GF-D8 (cell line): Measurements from ENCODE around the gene SPRYD3.
"Not testable (repeated sequence)": the region's sequence is repeated elsewhere in the genome, so short reads cannot be mapped to it uniquely, and the experiment has no call there.

Source experiments
- DNase-seq: peaks from one replicate; lab custom pipeline; 2025; lab: John Stamatoyannopoulos, UW

Gene SPRYD3

GRCh38 chr12:53101931-53102781 lies 23.0 kb upstream of the SPRYD3 start:
- DNase-seq, result no peak

GRCh38 chr12:53101266-53101665 lies 22.1 kb upstream of the SPRYD3 start:
- no peak for DNase-seq

DNA sequence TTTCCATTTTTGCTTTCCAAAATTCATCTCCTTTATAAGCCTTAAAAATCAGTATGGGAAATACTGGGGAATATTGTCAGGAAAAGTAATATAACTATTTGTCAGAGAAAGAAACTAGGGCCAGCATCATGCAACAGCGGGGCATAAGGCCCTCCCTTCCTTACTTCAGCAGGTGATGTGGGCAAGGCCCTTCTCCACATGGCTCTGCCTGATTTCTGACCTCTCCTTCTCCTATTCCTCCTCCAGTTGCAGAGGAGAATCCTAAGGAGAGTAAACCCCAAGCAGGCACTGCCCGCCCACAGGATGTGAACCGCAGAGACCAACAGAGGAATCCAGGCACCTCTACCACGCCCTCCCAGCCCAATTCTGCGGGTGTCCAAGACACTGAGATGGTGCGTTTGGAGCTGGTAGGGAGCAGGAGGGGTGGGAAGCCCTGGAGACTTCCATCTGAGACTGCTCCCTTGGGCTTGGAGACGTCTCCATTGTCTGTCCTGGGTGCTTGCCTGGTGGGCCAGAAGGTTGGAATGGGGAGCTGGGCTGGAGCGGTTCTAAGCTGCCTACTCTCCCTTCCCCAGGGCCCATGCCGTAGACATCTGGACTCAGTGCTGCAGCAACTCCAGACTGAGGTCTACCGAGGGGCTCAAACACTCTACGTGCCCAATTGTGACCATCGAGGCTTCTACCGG lies 21.4 kb upstream of the SPRYD3 start:
- no peak for DNase-seq

GRCh38 chr12:53099071-53099882 lies 20.1 kb upstream of the SPRYD3 start:
- peak; percentile 21 for DNase-seq

GRCh38 chr12:53098354-53098981 lies 19.3 kb upstream of the SPRYD3 start:
- no peak for DNase-seq

DNA sequence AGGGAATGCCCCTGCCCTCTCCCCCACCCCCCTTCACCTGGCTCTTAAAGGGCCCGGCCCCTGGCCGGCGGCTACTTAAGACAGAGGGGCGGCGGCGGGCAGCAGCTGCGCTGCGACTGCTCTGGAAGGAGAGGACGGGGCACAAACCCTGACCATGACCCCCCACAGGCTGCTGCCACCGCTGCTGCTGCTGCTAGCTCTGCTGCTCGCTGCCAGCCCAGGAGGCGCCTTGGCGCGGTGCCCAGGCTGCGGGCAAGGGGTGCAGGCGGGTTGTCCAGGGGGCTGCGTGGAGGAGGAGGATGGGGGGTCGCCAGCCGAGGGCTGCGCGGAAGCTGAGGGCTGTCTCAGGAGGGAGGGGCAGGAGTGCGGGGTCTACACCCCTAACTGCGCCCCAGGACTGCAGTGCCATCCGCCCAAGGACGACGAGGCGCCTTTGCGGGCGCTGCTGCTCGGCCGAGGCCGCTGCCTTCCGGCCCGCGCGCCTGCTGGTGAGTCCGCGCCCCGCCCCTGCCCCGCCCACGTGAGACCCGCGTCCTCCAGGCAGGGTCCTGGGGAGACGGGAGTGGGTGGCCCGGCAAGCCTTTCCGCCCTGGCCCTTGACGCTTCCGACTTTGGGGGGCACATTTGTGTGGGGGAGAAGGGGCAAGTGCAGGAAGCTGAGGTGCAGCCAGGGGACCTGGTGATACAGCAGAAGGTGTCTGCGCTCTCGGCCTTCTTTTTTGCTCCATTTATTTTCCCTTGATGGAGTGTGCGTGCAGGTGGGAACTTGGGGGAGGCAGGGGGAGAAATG lies 18.6 kb upstream of the SPRYD3 start, which contains the start of gene IGFBP6:
IGFBP6 (plus strand) TSS at position 104 of the 790 bp plus-strand sequence; CDS start at position 155, 51 bp downstream.
- DNase-seq, result no peak

DNA sequence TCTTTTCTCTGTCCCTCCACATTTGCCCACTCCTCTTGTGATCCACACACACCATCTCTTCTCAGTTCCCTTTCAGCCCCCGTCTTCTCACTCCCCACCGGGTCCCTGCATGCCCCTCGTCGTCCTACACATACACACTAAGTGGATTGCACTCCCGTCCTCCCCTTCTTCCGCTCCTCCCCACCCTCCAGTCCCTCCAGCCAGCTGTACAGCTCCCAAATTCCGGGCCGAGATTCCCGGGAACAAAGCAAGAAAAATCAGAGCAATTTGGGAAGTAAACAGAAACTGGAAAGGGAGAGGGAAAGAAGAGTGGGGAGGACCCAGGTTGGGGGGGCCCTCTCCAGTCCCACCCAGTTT lies 18.0 kb upstream of the SPRYD3 start:
- DNase-seq, result no peak

DNA sequence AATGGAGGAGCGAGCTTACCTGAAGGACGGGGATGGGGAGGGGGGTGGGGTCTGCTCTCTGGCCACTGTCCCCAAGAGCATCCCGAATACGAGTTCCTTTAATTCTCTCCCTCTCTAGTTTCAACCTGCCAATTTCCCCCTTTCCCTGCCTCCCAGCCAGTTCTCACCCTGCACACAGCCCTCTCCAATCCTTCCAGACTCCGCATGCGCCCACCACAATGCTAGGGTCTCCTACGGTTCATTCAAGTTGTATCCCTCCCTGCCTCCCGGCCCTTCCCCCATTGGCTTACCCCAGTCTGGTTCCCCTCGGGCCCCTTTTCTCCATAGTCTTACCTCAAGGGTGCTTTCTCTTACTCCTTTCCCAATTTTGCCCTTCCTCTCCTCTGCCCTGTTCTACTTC lies 17.6 kb upstream of the SPRYD3 start:
- DNase-seq, result no peak

DNA sequence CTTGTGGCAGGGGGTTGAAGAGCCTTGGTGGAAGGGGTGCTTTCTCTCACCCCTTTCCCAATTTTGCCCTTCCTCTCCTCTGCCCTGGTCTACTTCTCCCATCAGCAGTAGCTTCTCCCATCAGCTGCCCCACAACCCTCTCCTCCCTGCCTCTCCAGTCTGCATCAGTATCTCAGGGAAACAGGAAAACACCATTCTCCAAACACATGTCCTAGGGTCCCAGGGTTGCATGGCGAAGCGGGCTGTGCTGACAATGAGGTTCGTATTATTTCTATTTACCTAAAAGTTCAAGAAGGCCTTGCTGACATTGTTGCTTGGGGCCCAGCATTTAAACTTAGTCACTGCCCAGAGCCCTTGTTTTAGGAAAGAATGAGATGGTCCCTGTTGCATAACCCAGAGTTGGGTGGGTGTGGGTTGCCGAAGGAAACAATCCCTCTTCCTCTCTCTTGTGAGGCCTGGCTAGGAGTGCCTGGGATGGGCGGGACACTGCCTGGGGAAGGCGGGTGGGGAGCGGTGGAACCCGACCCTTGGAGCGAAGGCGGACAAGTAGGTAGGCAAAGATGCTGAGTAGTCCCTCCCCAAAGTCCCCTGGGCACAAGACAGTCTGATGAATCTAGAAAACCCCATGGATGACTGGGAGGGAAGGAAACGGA lies 17.0 kb upstream of the SPRYD3 start:
- no peak for DNase-seq

- not testable (repeated sequence) for DNase-seq
These were observed 16.4 kb upstream of the SPRYD3 start for GRCh38 chr12:53095596-53095895.

DNA sequence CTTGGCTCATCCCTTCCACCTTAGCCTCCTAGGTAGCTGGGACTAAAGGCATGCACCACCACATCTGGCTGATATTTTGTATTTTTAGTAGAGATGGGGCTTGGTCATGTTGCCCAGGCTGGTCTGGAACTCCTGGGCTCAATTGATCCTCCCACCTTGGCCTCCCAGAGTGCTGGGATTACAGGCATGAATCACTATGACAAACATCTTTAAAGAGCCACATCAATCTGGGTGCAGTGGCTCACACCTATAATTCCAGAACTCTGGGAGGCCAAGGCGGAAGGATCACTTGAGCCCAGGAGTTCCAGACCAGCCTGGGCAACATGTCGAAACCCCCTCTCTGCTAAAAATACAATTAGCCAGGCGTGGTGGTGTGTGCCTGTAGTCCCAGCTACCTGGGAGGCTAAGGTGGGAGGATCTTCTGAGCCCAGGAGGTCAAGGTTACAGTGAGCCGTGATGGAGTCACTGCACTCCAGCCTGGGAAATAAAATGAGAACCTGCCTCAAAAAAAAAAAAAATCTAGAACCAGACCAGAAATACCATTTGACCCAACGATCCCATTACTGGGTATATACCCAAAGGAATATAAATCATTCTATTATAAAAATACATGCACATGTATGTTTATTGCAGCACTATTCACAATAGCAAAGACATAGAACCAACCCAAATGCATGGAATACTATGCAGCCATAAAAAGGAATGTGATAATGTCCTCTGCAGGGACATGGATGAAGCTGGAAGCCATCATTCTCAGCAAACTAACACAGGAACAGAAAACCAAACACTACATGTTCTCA lies 15.8 kb upstream of the SPRYD3 start:
- DNase-seq, result not testable (repeated sequence)

GRCh38 chr12:53094394-53094787 lies 15.2 kb upstream of the SPRYD3 start:
- no peak for DNase-seq

DNA sequence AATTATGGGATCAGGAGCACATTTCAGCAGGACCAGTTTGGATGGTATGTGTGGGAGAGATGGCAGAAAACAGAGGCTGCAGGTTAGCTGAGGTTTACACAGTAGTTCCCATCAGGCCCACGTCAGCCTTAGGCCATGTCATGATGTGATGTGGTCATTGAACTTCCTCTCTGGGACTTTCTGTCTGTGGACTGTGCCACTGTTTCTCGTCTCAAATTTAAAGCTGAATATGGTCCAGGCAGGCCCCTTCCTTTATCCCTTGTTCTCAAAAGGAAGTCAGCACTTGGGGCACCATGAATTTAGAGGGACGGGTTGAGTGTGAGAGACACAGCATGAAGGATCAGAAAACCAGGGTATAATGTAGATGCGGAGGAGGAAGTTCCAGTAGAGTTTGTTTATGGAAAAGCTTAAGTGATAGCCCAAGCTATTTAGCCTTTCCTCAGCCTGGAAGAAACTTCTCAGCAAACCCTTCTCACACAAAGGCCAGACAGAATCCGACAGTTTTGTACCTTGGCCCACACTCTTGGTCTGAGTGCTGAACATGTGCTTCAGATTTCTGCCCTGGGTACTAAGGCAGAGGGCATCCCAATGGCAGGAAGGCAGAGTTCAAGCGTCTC lies 14.7 kb upstream of the SPRYD3 start:
- no peak for DNase-seq

DNA sequence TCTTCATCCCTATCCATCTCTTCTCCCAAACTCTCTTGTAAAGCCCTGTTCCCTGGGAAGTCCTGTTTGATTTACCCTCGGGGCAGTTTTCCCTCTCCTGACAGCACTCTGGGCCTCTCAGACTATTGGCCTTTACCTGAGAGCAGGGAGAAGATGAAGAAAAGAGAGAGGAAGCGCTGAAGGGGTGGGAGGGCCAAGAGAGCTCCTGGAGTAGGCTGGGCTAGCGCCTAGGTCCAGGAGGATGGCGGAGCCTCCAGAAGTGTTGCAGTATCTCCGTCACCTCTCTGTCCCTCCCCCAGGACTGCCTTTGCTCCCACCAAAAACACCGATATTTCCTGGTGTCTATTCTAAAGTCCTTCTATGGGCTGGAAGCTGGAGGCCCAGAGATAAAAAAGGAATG lies 12.6 kb upstream of the SPRYD3 start:
- no peak for DNase-seq

DNA sequence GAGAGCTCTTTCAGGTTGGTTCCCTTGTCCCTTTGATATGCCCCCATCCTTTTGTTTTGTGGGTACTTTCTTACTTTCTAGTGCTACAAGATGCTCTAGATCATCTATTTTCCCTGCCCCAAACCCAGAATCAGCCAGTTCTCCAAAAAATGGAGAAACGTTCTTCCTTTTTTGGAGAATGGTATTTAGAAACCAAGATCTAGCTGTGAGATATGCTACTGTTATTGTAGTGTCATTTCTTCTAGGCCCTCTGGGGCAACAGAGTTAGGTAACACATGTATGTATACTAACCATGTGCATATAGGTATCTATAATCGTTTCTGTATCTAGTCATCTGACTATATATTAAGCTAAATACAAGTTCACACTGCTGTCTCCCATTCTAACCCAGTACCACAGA lies 11.4 kb upstream of the SPRYD3 start:
- DNase-seq, result no peak

DNA sequence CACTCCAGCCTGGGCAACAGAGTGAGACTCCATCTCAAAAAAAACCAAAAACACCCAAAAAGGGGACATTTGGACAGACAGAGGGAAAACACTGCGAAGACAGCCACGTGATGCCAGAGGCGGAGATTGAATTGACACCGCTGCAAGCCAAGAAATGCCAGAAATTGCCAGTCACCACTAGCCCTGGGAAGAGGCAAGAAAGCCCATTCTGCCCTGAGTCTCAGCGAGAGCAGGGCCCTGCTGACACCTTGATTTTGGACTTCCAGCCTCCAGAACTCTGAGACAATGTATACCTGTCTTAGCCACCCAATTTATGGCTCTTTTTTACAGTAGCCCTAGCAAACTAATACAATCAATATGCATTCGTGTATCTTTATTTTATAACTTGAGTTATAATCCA lies 10.9 kb upstream of the SPRYD3 start:
- no peak for DNase-seq

DNA sequence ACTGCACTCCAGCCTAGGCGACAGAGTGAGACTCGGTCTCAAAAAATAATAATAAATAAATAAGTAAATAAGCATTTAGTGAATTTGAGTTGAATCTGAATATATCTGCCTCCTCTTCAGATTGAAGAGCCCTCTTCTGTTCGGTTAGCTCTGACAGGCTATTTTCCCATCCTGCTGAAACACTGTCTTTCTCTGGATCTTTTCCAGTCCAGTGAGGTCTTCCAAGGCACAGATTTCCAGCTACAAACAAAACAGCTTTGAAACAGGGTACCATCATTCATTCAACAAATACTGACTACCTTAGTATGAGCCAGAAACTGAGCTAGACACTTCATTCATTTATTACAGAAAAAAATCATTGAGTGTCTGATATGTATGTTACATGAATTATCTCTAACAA lies 7.2 kb upstream of the SPRYD3 start:
- DNase-seq, result no peak

DNA sequence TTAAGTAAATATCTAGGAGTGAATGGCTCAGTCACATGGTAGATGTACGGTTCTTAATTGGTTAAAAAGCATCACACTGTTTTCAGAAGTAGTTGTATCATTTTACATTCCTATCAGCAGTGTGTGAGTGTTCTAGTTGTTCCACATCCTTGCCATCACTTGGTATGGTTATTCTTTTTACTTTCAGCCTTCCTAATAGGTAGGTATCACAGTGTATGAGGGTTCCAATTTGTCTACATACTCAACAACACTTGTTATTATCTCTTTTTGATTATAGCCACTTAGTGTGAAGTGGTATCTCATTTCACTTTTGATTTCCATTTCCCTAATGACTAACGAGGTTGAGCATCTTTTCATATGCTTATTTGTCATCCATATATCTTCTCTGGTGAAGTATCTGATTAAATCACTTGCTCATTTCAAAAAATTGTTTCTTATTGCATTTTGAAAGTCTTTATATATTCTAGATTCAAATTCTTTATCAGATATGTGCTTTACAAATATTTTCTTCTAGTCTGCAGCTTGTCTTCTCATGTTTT lies 3.5 kb upstream of the SPRYD3 start:
- no peak for DNase-seq

DNA sequence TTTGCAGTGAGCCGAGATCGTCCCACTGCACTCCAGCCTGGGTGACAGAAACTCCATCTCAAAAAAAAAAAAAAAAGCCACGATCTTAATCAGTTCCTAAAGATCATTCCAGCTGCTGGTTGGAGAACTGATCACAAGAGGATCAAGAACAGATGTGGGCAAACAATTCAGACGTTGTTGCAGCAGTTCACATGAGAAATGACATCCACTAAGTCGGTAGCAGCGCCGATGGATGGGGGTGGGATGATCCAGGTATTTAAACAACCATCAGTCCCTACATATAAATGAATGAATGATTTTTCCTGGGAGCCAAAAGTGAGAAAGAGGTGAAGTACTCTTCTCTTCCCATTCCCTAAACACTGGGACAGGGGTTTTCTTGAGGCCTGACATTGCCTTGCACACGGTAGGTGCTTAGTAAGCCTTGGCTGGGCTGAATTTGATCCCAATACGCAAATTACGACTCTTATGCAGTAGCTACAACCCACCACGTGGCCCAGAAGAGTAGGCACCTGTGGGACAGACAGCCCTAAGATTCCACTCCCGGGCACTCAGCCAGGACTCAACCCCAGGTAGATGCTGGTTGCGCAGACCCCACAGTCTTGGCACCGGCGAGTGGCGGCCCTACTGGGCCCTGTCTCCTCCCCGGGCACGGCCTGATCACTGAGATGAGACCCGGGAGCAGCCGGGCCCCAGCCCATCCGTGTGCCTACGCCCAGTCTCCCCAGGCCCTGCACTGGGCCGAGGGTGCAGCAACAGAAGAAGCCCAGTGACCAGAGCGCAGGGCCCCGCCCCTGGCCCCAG lies 565 bp downstream of the SPRYD3 start:
- no peak for DNase-seq
